OCI-LY1 (cell line): Measurements from ENCODE around the gene SMAD1.
"Not testable (repeated sequence)": the region's sequence is repeated elsewhere in the genome, so short reads cannot be mapped to it uniquely, and the experiment has no call there.

Experiments used
- H2AFZ ChIP-seq: fragments of 200-600 bp; sonication (generic), shearing (Covaris generic); 2 replicates; pipeline ENCODE4 v1.6.0; 2014; ENCODE audit warnings: antibody characterized with exemption, mild to moderate bottlenecking, low read length
- H3F3A ChIP-seq: fragments of 200-600 bp; sonication (generic), shearing (Covaris generic); 2 replicates; pipeline ENCODE4 v1.6.0; 2014; ENCODE audit warnings: mild to moderate bottlenecking, antibody characterized with exemption, low read length, moderate library complexity; ENCODE audit not compliant: insufficient read depth
- H3K27ac ChIP-seq: fragments of 200-600 bp; sonication (generic); 2 replicates; pipeline ENCODE4 v1.5.1; 2014; ENCODE audit warnings: low read length, mixed run types, mild to moderate bottlenecking, low read depth; ENCODE audit not compliant: poor library complexity, severe bottlenecking
- H3K27me3 ChIP-seq: fragments of 200-600 bp; sonication (generic); 2 replicates; pipeline ENCODE4 v1.6.0; 2014; ENCODE audit warnings: antibody characterized with exemption, mild to moderate bottlenecking, low read length, moderate library complexity; ENCODE audit not compliant: insufficient read depth
- H3K36me3 ChIP-seq: fragments of 200-600 bp; sonication (generic); 2 replicates; pipeline ENCODE4 v1.6.1; 2014; ENCODE audit warnings: mild to moderate bottlenecking, antibody characterized with exemption, low read length, moderate library complexity, mixed read lengths; ENCODE audit not compliant: insufficient read depth
- H3K4me1 ChIP-seq: fragments of 200-600 bp; sonication (generic); 2 replicates; pipeline ENCODE4 v1.5.1; 2014; ENCODE audit warnings: mild to moderate bottlenecking, low read length, moderate library complexity; ENCODE audit not compliant: insufficient read depth, severe bottlenecking
- H3K4me2 ChIP-seq: fragments of 200-600 bp; sonication (generic), shearing (Covaris generic); 2 replicates; pipeline ENCODE4 v1.6.1; 2014; ENCODE audit warnings: low read length
- H3K4me3 ChIP-seq: fragments of 200-600 bp; sonication (generic); 2 replicates; pipeline ENCODE4 v1.5.1; 2014; ENCODE audit warnings: low read length, low read depth, mild to moderate bottlenecking, mixed read lengths; ENCODE audit not compliant: poor library complexity, severe bottlenecking
- H3K79me2 ChIP-seq: fragments of 200-600 bp; shearing (Covaris generic); 2 replicates; pipeline ENCODE4 v1.6.1; 2016; ENCODE audit warnings: mixed run types, low read length, mixed read lengths; ENCODE audit not compliant: insufficient read depth
- H3K9ac ChIP-seq: fragments of 200-600 bp; sonication (generic), shearing (Covaris generic); 2 replicates; pipeline ENCODE4 v1.6.1; 2014; ENCODE audit warnings: mild to moderate bottlenecking, low read length, mixed read lengths
- H3K9me2 ChIP-seq: fragments of 200-600 bp; sonication (generic), shearing (Covaris generic); 2 replicates; pipeline ENCODE4 v1.6.1; 2014; ENCODE audit warnings: low read depth, mild to moderate bottlenecking, low read length, mixed read lengths
- H3K9me3 ChIP-seq: fragments of 200-600 bp; shearing (Covaris generic); 2 replicates; pipeline ENCODE4 v1.6.1; 2014; ENCODE audit warnings: low read length, mixed read lengths
- H4K20me1 ChIP-seq: fragments of 200-600 bp; sonication (generic), shearing (Covaris generic); 2 replicates; pipeline ENCODE4 v1.6.0; 2016; ENCODE audit warnings: mild to moderate bottlenecking, low read length; ENCODE audit not compliant: insufficient read depth
- EZH2 ChIP-seq: fragments of 200-600 bp; sonication (generic), shearing (Covaris generic); IDR thresholded peaks from 2 replicates; pipeline ENCODE4 v1.8.0; 2017; ENCODE audit warnings: borderline replicate concordance, mixed run types, mild to moderate bottlenecking, antibody characterized with exemption, low read length, moderate library complexity, mixed read lengths
- TF ChIP-seq, protein P1 (sequence below): fragments of 200-600 bp; sonication (generic), shearing (Covaris generic); IDR thresholded peaks from 2 replicates; pipeline ENCODE4 v1.5.1; 2017; ENCODE audit warnings: mild to moderate bottlenecking, antibody characterized with exemption, low read length, moderate library complexity, mixed read lengths

Gene SMAD1

GRCh38 chr4:145566768-145567167 lies 85.1 kb downstream of the SMAD1 start:
- H3K4me3 ChIP-seq: no peak overlapping the region
- no peaks in the 10 kb centered on the region for H3K9me2 ChIP-seq
- H3K36me3 ChIP-seq: no peaks in the 10 kb centered on the region; the same call in 1 of the 2 replicates
- H3K4me2 ChIP-seq: no peak overlapping the region
- H3F3A ChIP-seq: no peaks in the 10 kb centered on the region
- H3K4me1 ChIP-seq: no peaks in the 10 kb centered on the region
- no peak overlapping the region for H3K9ac ChIP-seq
- H3K79me2 ChIP-seq: no peaks in the 10 kb centered on the region
- no peaks in the 10 kb centered on the region for H3K27me3 ChIP-seq
- H2AFZ ChIP-seq: no peak overlapping the region
- no peak overlapping the region for H3K27ac ChIP-seq
- H3K9me3 ChIP-seq: no peaks in the 10 kb centered on the region
- TF ChIP-seq, protein P1, sequence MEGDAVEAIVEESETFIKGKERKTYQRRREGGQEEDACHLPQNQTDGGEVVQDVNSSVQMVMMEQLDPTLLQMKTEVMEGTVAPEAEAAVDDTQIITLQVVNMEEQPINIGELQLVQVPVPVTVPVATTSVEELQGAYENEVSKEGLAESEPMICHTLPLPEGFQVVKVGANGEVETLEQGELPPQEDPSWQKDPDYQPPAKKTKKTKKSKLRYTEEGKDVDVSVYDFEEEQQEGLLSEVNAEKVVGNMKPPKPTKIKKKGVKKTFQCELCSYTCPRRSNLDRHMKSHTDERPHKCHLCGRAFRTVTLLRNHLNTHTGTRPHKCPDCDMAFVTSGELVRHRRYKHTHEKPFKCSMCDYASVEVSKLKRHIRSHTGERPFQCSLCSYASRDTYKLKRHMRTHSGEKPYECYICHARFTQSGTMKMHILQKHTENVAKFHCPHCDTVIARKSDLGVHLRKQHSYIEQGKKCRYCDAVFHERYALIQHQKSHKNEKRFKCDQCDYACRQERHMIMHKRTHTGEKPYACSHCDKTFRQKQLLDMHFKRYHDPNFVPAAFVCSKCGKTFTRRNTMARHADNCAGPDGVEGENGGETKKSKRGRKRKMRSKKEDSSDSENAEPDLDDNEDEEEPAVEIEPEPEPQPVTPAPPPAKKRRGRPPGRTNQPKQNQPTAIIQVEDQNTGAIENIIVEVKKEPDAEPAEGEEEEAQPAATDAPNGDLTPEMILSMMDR: no peak
- TF ChIP-seq EZH2: no peak
- no peaks in the 10 kb centered on the region for H4K20me1 ChIP-seq

- H2AFZ ChIP-seq: no peak overlapping the region
These were observed 85.9 kb downstream of the SMAD1 start for GRCh38 chr4:145567516-145567915.

GRCh38 chr4:145574546-145574945 lies 92.9 kb downstream of the SMAD1 start:
- H3K4me3 ChIP-seq, H3K9me2 ChIP-seq, H3K9ac ChIP-seq, H3K4me2 ChIP-seq, H3K4me1 ChIP-seq, H3F3A ChIP-seq, H3K36me3 ChIP-seq, H3K27me3 ChIP-seq, H2AFZ ChIP-seq, H3K9me3 ChIP-seq, H3K79me2 ChIP-seq, H4K20me1 ChIP-seq, H3K27ac ChIP-seq: not testable (repeated sequence)

More at GRCh38 chr4:145567516-145567915, 85.9 kb downstream of the SMAD1 start:
- Histone ChIP-seq H3K79me2 (no peaks in the 10 kb centered on the region), H3K27me3 (no peaks in the 10 kb centered on the region), H3F3A (no peaks in the 10 kb centered on the region), H3K9me3 (no peaks in the 10 kb centered on the region), H3K4me1 (no peaks in the 10 kb centered on the region), H3K36me3 (no peaks in the 10 kb centered on the region; the same call in 1 of the 2 replicates), H3K9me2 (no peaks in the 10 kb centered on the region), H3K4me2 (no peak overlapping the region), H3K9ac (no peak overlapping the region), H3K27ac (no peak overlapping the region), H4K20me1 (no peaks in the 10 kb centered on the region), H3K4me3 (no peak overlapping the region)
- TF ChIP-seq, protein P1: no peak
- no peak for TF ChIP-seq EZH2

- H3K9me3 ChIP-seq: no peaks in the 10 kb centered on the region
- no peaks in the 10 kb centered on the region for H3K79me2 ChIP-seq
- H3K27me3 ChIP-seq: peaks cover 3% of the 10 kb centered on the region; the same call in 1 of the 2 replicates
- no peak overlapping the region for H3K27ac ChIP-seq
- no peaks in the 10 kb centered on the region for H3K9me2 ChIP-seq
- TF ChIP-seq, protein P1: no peak
- TF ChIP-seq EZH2: no peak
- H3K4me1 ChIP-seq: no peaks in the 10 kb centered on the region
- no peaks in the 10 kb centered on the region for H3K36me3 ChIP-seq
- H3K9ac ChIP-seq: no peak overlapping the region
- no peak overlapping the region for H3K4me3 ChIP-seq
- H2AFZ ChIP-seq: no peak overlapping the region
- no peaks in the 10 kb centered on the region for H4K20me1 ChIP-seq
- no peak overlapping the region for H3K4me2 ChIP-seq
- no peaks in the 10 kb centered on the region for H3F3A ChIP-seq
These were observed 99.3 kb downstream of the SMAD1 start for GRCh38 chr4:145580906-145581305.
